ENCODE results near the gene DPYD.
A peak's percentile ranks its signal among the peaks of the same experiment; 100 is the strongest.

Gene DPYD

GRCh38 chr1:97120806-97121205 lies 800.0 kb downstream of the DPYD start:
- DNase-seq (ENCODE audit: insufficient read length, low spot score) = no peak
- FAIRE-seq = no peak

GRCh38 chr1:97119260-97120158 lies 801.3 kb downstream of the DPYD start:
- DNase-seq (ENCODE audit: insufficient read length, low spot score) (no peak), FAIRE-seq (no peak)

GRCh38 chr1:97114842-97115241 lies 806.0 kb downstream of the DPYD start:
- DNase-seq (ENCODE audit: insufficient read length, low spot score) = no peak
- FAIRE-seq = no peak

- no peak for FAIRE-seq
Measured at GRCh38 chr1:97112442-97112841, 808.4 kb downstream of the DPYD start.

GRCh38 chr1:97108179-97108578 lies 812.7 kb downstream of the DPYD start:
- FAIRE-seq (peak; percentile 72), DNase-seq (ENCODE audit: insufficient read length, low spot score) (peak; percentile 8)

More at GRCh38 chr1:97112442-97112841, 808.4 kb downstream of the DPYD start:
- DNase-seq (ENCODE audit: insufficient read length, low spot score) = no peak

GRCh38 chr1:97105531-97105930 lies 815.3 kb downstream of the DPYD start:
- FAIRE-seq = no peak

GRCh38 chr1:97101509-97101908 lies 819.3 kb downstream of the DPYD start:
- DNase-seq (ENCODE audit: insufficient read length, low spot score) = no peak
- no peak for FAIRE-seq

More at GRCh38 chr1:97105531-97105930, 815.3 kb downstream of the DPYD start:
- no peak for DNase-seq (ENCODE audit: insufficient read length, low spot score)

- DNase-seq (ENCODE audit: insufficient read length, low spot score) = no peak
- FAIRE-seq = no peak
Measured at GRCh38 chr1:97097404-97097925, 823.4 kb downstream of the DPYD start.

- no peak for FAIRE-seq
Measured at GRCh38 chr1:97095764-97096163, 825.1 kb downstream of the DPYD start.

GRCh38 chr1:97094247-97094972 lies 826.4 kb downstream of the DPYD start:
- DNase-seq (ENCODE audit: insufficient read length, low spot score) (peak; percentile 49), FAIRE-seq (peak; percentile 33)

More at GRCh38 chr1:97095764-97096163, 825.1 kb downstream of the DPYD start:
- no peak for DNase-seq (ENCODE audit: insufficient read length, low spot score)

GRCh38 chr1:97093741-97094140 lies 827.1 kb downstream of the DPYD start:
- DNase-seq (ENCODE audit: insufficient read length, low spot score) (no peak), FAIRE-seq (no peak)

GRCh38 chr1:97092824-97093223 lies 828.0 kb downstream of the DPYD start:
- FAIRE-seq (no peak), DNase-seq (ENCODE audit: insufficient read length, low spot score) (no peak)

GRCh38 chr1:97091679-97092078 lies 829.2 kb downstream of the DPYD start:
- DNase-seq (ENCODE audit: insufficient read length, low spot score) (no peak), FAIRE-seq (no peak)

GRCh38 chr1:97091263-97091662 lies 829.6 kb downstream of the DPYD start:
- FAIRE-seq = no peak
- no peak for DNase-seq (ENCODE audit: insufficient read length, low spot score)

GRCh38 chr1:97090725-97091124 lies 830.1 kb downstream of the DPYD start:
- FAIRE-seq (no peak), DNase-seq (ENCODE audit: insufficient read length, low spot score) (no peak)

- DNase-seq (ENCODE audit: insufficient read length, low spot score) = no peak
- FAIRE-seq = no peak
Measured at GRCh38 chr1:97089173-97089572, 831.7 kb downstream of the DPYD start.

- FAIRE-seq = no peak
Measured at GRCh38 chr1:97088391-97088790, 832.4 kb downstream of the DPYD start.

GRCh38 chr1:97084546-97084945 lies 836.3 kb downstream of the DPYD start:
- DNase-seq (ENCODE audit: insufficient read length, low spot score) = no peak
- FAIRE-seq = no peak

More at GRCh38 chr1:97088391-97088790, 832.4 kb downstream of the DPYD start:
- DNase-seq (ENCODE audit: insufficient read length, low spot score) = no peak

- DNase-seq (ENCODE audit: insufficient read length, low spot score) = no peak
- no peak for FAIRE-seq
Measured at GRCh38 chr1:97082160-97082848, 838.5 kb downstream of the DPYD start.

- FAIRE-seq (no peak), DNase-seq (ENCODE audit: insufficient read length, low spot score) (no peak)
Measured at GRCh38 chr1:97078872-97079271, 842.0 kb downstream of the DPYD start.

- no peak for DNase-seq (ENCODE audit: insufficient read length, low spot score)
- no peak for FAIRE-seq
Measured at GRCh38 chr1:97077221-97077620, 843.6 kb downstream of the DPYD start.

Measured in HTR-8/SVneo (cell line).